Activated CD4-positive, CD25-positive, alpha-beta regulatory T cell (primary cell): ENCODE data around the gene TRAF3.
"Not testable (repeated sequence)": the region's sequence is repeated elsewhere in the genome, so short reads cannot be mapped to it uniquely, and the experiment has no call there.

ENCODE experiments used
- DNase-seq, 4 experiments: peaks; one replicate each; lab custom pipeline; 2025; lab: John Stamatoyannopoulos, UW

The TRAF3 gene

DNA sequence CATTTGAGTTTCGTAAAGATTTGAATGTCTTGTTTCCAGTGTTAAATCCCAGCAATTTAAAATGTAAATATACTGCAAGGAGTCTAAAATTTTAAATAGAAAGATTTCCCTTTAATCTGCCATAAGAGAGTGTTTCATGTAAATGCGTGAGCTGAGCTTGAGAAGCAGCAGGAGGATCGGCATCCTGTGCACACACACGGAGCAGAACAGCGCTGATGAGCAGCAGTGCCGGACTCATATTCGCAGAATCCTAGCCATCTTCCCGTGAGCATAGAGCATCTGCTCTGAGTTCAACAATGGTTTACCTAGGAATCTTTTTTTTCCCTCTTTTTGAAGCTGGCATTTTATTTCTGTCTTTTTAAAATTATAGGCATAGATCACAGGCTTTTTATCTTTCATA lies 115.4 kb downstream of the TRAF3 start:
- no peak for DNase-seq

DNA sequence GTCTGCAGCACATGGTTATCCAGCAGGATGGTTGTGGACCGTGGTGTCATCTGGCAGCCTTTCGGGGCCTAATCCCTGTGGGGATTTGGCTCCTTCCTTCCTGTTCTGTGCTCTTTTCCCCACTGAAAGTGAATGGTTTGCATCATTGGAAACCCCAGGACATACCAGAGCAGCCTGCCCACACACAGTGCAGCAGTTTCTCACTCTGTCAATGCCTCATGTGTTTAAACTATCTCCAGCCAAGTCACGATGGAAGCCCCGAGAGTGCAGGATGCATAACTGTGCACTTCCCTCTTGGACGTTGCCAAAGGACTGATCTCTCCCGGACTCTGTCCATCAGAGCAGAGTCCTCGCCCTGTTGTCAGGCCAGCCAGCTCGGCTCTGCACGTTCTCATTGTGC lies 116.2 kb downstream of the TRAF3 start:
- no peak for DNase-seq

DNA sequence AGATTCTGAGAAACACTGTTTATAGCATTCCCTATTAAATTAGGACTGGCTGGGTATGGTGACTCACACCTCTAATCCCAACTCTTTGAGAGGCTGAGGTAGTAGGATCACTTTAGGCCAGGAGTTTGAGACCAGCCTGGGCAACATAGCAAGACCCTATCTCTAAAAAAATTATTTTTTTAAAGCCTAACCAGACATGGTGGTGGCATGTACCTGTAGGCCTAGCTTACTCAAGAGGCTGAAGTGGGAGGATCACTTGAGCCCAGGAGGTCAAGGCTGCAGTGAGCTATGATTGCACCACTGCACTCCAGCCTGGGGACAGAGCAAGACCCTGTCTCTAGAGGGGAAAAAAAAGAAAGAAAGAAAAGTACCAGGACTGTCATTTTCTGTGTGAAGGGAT lies 119.5 kb downstream of the TRAF3 start:
- DNase-seq: not testable (repeated sequence)

DNA sequence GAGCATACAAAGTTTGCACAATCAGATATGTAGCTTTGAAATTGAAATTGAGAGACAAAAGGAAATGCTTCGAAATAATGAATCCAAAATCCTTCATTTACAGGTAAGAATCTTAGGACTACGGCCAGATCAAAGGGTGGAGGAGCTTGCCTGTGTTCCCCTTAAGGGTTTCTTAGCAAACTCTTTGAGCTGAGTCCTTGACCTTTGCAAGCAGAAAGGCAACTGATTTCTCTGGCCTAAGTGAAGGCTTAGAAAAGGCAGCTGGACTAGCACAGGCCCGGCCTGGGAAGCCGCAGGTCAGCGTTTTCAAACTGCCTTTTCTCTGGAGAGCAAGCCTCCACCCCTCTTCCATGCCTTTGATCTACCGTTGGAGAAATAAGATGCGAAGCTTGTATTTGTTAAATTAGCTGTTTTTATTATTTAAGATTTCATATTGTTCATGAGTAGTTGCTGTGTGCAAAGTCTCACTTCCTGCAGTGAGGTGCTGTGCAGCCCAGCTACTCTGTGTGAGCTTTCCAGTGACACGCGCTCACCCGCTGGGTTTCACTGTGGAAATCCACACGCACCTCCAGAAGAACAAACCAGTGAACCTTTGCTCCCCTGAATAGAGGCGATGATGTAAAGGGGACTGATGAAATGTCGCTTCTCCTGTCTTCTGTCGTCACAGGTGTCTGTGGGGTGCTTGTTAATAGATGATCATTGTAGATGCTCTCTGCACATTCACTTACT lies 120.2 kb downstream of the TRAF3 start:
- no peak for DNase-seq

DNA sequence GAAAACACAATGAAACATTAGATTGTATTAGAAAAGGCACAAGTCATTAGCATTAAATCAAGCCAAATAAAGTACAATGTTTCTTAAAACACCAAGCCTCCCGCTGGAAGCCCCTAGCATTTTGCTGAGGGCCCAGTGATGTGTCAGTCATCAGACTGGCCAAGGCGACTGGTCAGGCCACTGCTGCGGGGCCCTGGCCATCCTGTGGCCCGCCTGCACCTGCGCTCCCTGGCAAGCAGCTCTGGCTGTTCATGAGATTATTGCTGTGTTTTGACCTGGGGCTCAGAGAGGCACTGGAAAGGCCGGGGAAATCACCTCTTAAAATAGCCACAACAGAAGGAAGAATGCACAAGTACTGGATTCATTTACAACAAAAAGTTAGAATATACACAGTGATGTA lies 121.0 kb downstream of the TRAF3 start:
- no peak for DNase-seq

DNA sequence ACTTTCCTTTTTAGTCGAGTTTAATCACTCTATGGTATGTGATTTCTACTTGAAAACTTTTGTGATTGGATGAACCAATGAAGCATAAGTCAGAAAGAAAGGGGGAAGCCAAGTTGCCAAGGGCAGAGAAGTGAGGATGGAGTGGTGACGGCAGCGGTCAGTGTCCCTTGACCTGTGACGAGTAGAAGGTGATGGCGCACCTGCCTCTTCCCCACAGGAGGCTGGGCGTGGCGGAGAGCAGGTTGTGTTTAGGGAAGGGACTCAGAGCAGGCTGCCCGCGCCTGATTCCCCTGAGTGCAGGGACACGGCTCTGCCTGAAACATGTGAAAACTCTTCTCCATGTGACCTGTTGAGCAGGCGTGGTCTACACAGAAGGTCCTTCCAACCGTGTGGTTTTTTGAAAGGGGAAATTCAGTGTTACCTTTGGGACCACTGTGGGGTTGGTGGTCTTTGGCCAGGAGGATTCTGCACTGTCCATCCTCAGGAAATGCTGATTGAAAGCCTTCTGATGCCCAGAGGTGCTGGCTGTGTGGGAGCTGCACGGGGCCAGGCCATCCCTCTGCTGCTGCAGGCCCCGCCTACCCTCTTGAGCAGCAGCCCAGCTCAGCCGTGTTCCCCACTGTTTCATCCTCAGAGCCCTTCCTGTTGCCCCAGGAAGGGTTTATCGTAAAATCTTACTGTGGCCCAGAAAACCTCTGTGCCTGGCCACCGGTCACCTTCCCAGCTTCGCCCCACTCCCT lies 121.7 kb downstream of the TRAF3 start:
- no peak for DNase-seq

DNA sequence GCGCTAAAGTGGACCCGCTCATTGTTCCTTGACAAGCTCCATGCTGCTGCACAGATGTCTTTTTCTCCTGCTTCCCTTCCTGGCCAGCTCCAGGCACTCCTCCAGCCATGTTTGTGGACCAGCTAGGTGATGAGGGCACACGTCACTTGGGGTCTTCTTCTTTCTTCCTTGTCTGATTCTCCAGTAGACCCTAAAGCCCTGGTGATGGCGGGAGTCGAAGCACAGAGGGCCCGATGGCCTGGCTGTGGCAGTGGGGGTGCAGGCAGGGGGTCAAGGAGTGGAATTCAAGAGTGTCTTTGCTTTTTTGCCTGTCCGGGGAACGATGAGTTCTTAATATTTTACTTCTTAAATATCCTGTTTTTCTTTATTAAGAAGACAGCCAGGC lies 122.3 kb downstream of the TRAF3 start:
- DNase-seq: no peak

DNA sequence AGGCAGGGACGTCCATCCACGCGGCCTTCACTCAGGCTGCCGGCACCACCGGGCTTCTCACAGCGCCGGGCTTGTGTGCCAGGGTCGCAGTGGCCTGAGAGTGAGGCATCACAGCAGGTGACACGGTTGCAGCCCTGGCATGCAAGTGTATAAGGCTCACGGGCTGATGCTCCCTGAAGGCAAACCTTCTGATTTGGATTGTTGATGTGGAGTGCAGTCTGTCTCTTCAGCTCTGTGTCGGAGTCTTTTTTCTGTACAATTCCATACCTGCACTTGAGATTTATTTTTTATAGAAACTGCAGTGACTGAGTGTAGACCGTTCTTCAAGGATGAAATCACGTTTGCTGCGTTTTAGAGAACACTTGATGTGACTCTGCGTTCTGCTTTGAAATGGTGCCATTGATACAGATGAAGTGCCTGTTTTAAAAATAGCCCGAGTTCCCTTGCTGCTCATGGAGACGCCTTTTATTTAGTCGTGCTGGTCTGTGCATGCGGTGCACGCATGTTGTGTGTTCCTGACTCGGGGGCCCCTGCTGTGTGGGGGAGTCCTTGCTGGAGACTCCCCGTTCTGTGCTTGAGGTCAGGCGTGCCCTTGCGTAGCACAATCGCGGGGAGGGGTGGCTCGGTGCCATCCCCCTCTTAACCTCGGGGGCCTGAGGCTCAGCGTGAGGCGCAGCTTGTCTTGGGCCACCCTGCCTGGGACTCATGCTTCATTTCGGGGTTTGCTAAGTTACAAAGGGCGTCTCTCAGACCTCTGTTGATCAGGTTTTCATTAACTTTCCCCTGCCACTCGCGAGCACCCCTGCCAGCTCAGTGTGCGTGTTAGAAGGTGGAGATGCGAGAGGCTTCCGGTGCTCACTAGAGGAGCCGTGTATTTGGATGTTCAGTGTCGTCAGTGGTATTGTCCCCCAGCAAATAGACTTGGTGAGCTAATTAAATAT lies 123.7 kb downstream of the TRAF3 start:
- DNase-seq: no peak

DNA sequence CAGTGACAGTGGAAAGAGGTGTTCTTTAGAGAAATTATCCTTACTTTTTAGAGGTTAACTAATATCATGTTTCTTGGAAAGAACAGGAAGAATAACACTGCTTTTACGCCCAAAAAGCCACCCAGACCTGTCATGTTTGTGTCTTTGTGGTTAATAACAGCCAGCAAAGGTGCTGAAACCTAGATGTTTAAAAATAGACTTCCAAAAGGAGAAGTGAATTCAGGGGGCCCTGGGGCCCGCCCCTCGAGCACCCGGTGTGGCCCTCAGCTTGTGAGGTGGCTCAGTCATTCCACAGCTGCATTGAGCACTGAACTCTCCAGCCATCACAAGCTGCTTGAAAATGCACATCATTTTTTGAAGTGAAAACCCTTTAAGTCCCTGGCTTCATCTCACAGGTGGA lies 124.4 kb downstream of the TRAF3 start:
- no peak for DNase-seq

DNA sequence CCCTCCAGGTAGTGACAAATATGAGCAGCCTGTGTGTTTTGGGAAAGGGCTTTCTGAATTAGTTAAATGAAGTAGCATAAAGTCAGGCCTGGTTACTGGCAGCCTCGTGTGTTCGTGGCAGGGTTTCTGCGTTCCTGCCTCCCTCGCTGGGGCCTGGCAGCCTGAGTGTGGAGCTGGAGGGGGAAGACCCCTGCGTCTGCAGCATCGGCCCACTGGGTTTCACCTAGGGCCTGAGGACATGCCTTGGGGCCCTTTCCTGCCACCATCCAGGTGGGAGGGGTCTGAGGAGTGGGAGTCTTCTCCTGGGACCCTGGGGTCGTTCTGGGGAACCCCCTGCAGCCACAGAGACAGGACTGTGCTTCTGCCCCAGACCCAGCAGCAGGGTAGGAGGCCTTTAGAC lies 124.8 kb downstream of the TRAF3 start:
- DNase-seq: no peak

DNA sequence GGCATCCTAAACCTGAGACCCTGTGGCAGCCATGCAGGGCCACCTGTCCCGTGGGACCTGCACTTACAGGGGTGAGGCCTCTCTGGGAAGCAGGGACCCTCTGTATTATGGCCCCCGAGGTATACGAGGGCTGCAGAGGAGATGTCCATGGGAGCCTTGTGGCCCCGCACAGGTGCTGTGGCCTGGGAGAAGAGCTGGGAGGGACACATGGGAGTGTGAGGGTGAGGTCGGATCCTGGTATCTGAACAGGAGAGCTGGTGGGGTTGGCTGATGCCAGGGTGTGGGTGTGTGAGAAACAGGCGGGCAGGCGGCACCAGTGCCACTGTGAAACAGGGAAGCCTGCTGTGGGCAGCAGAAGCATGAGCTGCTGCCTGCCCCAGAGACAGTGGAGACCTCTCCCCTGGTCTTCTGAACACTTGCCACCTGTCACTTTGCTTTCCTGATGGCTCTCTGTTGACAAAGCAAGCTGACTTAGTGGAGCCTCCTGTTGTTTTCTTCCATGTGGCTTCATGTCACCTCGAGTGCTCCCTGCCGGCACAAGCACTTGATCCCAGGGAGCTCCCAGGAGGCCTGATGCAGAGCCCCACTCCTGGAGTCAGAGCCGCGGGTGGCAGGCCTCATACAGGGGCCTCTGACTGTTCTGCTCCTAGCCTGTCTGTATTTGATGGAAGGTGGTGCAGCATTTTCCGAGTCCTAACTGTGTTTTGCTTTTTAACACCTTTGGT lies 125.4 kb downstream of the TRAF3 start:
- no peak for DNase-seq

DNA sequence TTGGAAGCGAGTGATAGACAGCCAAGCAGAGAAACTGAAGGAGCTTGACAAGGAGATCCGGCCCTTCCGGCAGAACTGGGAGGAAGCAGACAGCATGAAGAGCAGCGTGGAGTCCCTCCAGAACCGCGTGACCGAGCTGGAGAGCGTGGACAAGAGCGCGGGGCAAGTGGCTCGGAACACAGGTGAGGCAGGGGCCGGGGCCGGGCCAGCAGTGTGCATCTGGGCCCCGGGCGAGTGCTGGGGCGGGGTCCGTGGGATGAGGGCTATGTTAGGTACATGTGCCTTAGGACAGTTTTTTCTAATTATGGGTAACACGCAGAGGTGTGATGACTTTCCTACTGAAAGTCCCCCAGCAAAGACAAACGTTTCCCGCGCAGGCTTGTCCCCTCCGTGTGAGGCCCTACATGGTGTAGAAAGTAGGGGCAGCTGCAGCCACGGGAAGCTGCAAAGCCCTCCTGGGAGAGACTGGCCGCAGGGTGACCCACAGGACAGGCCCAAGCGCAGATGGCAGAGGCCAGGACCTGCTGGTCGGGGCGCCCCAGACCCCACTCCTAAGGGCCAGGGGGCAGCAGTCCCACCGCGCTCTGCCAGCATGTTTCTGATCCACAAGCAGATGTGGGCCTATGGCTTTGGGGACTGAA lies 126.1 kb downstream of the TRAF3 start:
- DNase-seq: no peak

DNA sequence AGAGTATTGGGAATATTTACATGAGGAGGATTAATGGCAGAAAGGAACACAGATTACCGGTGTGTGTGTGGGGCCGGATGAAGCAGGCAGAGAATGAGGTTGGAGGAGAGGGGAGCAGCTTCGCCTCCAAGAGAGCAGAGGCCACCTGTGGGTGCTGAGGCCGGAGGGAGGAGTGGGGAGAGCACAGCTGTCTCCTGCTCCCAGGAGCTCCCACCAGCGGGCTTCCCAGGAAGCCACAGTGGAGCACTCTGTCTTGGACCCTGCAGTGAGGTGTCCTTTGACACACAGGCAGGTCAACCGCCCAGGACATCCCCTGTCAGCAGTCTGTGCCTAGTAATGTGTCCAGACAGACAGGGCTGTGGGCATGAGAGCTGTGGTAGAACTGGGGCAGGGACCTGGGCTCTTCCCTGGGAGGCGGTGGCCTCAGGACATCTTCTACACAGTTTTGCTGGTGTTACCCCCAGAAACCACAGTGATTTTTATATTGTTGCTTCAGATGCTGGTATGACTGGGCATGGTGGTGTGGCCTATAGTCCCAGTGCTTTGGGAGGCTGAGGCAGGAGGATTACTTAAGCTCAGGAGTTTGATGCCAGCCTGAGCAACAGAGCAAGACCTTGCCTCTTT lies 126.8 kb downstream of the TRAF3 start:
- DNase-seq: no peak

DNA sequence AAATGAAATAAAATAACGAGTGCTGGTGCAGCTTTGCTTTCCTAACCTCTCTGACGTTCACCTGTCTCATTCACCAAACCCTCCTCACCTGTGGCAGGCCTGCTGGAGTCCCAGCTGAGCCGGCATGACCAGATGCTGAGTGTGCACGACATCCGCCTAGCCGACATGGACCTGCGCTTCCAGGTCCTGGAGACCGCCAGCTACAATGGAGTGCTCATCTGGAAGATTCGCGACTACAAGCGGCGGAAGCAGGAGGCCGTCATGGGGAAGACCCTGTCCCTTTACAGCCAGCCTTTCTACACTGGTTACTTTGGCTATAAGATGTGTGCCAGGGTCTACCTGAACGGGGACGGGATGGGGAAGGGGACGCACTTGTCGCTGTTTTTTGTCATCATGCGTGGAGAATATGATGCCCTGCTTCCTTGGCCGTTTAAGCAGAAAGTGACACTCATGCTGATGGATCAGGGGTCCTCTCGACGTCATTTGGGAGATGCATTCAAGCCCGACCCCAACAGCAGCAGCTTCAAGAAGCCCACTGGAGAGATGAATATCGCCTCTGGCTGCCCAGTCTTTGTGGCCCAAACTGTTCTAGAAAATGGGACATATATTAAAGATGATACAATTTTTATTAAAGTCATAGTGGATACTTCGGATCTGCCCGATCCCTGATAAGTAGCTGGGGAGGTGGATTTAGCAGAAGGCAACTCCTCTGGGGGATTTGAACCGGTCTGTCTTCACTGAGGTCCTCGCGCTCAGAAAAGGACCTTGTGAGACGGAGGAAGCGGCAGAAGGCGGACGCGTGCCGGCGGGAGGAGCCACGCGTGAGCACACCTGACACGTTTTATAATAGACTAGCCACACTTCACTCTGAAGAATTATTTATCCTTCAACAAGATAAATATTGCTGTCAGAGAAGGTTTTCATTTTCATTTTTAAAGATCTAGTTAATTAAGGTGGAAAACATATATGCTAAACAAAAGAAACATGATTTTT lies 128.2 kb downstream of the TRAF3 start:
- no peak for DNase-seq

DNA sequence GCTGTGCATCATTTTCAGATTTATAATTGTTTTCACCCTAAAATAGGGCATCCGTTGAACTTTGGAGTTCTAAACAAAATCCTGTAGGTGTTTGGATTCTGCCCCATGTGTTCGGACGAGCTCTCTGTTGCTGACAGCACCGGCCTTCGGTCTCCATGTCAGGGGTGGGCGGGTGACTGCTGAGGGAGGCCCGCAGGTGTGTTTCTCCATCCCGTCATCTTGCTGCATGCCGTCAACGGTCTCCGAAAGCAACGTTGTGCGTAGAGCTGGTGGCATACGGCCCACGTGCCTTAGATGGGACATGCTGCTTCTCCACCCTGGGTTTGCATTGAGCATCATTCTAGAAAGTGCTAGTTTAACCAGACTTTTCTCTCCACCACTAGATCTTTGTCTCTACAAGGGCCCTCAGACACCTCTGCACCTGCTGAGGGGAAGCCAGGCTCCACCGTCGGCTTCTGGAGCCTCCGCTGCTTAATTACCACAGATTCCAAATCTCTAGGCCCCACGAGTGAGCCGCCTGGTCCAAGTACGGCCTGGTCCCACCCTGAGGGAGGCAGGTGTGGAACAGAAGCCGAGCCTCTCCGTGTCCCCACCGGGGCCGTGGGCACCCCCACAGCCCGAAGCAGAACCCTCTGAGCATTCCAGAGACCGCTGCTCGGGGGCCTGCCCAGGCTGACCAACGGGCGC lies 129.5 kb downstream of the TRAF3 start:
- no peak for DNase-seq

DNA sequence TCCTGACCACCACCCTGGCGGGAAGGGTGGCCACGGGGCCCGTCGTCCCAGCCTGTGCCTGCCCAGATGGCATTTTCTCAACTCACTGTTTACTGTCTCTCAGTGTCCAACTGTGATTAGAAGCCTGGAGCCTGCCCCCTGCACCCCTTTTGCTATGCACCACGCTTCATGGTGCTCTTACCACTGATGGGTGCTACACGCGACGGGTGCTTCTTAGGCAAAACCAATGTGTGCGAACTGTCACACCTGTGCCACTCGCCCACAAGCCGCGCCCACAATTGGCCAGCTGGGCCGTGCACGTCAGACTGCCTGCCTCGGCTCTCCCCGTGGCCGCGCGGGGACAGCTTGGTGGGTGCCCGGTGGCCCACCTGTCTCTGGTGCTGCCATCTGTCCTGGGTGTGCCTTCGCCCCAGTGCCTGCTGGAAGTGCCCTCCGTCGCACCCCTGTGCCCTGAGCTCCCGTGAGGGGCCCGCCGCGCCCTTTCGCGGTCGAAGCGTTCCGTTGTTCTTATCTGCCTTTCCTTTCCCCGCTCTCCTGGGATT lies 130.1 kb downstream of the TRAF3 start:
- no peak for DNase-seq

DNA sequence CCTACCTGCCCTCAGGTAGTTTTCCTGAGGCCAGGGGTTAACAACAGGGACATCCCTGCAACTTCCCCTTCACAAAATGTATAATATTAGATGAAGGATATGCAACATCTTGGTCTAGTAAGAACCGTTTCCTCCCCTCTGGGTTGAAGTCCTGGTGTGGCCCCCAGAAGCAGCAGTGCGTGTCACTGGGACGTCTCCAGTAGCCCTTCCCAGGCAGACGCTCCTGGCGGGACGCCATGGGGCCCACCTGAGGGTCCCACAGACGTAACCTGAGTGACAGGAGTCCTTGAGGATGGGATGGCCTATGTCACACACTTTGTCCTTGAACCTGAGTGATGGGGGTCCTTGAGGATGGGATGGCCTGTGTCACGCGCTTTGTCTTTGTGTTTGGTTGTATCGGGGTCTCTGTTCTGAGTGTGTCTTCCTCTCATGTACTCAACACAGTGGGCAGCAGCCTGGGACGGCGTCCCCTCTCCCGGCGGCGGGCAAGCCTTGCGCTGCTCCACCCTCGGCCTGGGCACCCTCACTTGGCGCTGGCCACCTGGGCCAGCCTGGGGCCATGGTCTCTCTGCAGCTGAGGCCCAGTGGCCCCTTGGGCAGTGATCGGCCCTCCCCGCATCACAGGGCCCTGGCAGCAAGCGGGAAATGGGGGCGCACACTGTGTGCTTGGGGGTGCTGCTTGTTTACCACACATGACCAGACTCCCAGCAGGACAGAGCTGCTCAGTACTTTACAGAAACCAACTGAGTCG lies 130.9 kb downstream of the TRAF3 start:
- no peak for DNase-seq
